ENCODE data around the gene SLAMF6.
"Not testable (repeated sequence)": the region's sequence is repeated elsewhere in the genome, so short reads cannot be mapped to it uniquely, and the experiment has no call there.

SLAMF6 gene

DNA sequence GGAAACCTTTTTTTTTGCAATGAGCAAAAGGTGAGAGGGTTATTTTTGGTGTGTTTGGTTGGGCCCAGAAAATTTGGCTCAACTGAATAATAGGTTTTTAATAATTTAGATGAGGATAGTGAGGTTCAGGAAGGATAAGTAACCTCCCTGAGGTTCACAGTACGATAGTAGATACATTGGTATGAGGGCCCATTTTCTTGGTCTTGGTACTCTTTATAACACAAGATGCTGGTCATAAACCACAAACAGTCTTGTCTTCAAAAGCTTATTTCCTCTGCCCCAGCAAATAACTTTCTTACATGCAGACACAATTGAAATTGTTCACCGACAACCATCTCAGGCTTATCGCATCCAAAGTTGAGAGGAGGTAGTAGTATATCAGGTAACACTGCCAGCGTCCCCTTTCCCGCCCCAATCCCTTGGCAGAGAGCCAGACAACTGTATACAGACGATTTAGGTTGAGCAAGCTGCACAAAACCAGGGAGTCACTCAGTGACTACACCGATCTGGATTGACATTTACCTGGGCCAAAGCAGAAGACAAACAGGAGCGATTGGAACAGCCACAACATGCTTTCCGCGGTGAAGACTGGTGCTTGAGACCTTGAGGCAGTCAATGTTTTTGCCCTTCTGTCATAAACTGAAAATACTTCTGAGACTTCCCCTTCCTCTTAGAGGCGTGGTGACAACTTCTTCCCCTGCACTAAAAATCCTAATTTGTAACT is at the start of gene SLAMF6:
TSS of gene SLAMF6 (minus strand) at position 634 of the 724 bp plus-strand sequence. CDS start at position 571, 63 bp downstream.
- no peak for DNase-seq

GRCh38 chr1:160570840-160571239 is 47.8 kb upstream of the SLAMF6 start:
- no peak for DNase-seq

- DNase-seq: no peak
Observed at GRCh38 chr1:160569806-160570205, 46.8 kb upstream of the SLAMF6 start.

DNA sequence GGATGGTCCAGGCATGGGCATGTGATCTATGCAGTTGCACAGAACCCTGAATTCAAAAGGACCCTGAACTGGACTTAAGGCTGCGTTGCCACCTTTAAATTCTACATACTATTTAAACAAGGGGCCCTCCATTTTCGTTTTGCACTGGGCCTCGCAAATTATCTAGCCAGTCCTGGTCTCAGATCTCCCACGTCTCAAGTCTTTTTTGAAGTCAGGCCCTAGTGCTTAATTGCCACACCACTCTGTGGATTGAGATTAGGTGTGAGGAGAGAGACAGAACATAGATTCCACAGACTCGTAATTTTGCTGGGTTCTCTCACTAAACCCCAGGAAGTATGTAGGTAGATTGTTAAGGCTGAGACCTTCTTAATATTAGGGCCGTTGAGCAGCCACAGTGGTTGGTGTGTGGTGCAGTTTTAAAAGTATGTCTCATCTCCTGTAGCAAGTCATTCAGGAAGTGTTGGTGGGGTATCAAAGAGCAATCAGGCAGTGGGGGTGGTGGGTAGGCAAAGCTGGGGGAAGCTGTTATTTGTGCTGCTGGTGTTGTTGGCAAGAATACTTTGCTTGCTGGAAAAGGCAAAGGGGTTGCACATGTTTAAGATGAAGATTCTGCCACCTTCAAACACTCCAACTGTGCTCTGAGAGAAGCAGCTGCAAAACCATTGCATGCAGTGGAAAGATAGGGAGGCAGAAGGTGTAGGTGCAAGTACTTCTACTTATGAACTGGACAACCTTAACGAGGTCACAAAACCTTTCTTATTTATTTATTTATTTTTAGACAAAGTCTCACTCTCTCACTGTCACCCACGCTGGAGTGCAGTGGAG is 45.0 kb upstream of the SLAMF6 start:
- DNase-seq: no peak

DNA sequence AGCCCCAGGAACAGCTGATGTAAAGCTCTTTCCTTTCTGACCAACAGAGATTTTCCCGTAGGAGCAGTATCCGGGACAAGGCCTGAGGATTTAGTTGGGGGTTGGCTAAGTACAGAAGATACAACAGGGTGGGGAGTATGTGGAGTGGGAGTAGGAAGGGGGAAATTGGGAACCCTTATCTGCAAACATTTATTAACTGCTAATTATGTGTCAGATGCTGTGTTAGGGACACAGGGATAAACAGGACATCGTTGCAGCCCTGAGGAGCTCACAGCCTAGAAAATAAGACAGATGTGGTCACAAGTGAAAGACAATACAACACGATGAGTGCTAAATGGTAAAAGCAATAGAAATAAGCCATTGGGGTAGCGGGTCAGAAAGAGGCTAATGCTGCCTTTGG is 44.3 kb upstream of the SLAMF6 start:
- DNase-seq: no peak

GRCh38 chr1:160565564-160565963 is 42.5 kb upstream of the SLAMF6 start:
- DNase-seq: peak in 2 of 58 donors; percentile 15 to 33

- DNase-seq: not testable (repeated sequence)
Observed at GRCh38 chr1:160563230-160563629, 40.2 kb upstream of the SLAMF6 start.

- not testable (repeated sequence) for DNase-seq
Observed at GRCh38 chr1:160562745-160563144, 39.7 kb upstream of the SLAMF6 start.

- no peak for DNase-seq
Observed at GRCh38 chr1:160560806-160561205, 37.8 kb upstream of the SLAMF6 start.

DNA sequence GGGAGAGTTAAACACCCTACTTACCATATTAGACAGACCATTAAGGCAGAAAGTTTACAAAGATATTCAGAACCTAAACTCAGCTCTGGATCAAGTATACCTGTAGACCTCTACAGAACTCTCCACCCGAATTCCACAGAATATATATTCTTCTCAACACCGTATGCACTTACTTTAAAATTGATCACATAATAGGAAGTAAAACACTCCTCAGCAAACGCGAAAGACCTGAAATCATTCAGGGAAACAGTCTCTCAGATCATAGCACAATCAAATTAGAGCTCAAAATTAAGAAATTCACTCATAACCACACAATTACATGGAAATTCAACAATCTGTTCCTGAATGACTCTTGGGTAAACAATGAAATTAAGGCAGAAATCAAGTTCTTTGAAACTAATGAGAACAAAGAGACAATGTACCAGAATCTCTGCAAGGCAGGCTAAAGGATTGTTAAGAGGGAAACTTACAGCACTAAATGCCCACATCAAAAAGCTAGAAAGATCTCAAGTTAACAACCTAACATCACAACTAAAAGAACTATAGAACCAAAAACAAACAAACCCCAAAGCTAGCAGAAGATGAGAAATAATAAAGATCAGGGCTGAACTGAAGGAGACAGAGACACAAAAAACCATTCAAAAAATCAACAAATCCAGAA is 37.1 kb upstream of the SLAMF6 start:
- no peak for DNase-seq

- DNase-seq: not testable (repeated sequence)
Observed at GRCh38 chr1:160559437-160559836, 36.4 kb upstream of the SLAMF6 start.

- DNase-seq: no peak
Observed at GRCh38 chr1:160558660-160559380, 35.8 kb upstream of the SLAMF6 start.

DNA sequence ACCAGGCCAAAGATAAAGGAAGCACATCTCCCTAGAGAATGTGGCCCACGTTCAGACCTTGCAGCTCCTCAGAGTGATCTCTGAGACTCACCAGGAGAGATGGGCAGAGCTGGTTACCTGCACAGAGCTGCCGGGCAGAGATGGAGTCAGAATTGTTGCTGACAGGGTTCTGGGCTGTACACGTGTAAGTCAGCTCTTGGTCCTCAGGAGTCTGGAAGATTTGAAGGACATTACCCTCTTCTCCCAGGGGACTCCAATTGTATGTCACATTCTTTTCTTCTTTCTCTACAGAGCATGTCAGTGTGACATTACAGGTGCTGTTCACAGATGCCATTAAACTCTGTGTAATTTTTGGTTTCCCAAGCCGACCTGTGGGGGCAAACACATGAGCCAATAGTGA is 30.7 kb upstream of the SLAMF6 start:
- no peak for DNase-seq

- no peak for DNase-seq
Observed at GRCh38 chr1:160552425-160552824, 29.4 kb upstream of the SLAMF6 start.

GRCh38 chr1:160550572-160551034 is 27.5 kb upstream of the SLAMF6 start:
- no peak for DNase-seq

- no peak for DNase-seq
Observed at GRCh38 chr1:160549665-160550006, 26.6 kb upstream of the SLAMF6 start.

- no peak for DNase-seq
Observed at GRCh38 chr1:160548960-160549664, 26.1 kb upstream of the SLAMF6 start.

DNA sequence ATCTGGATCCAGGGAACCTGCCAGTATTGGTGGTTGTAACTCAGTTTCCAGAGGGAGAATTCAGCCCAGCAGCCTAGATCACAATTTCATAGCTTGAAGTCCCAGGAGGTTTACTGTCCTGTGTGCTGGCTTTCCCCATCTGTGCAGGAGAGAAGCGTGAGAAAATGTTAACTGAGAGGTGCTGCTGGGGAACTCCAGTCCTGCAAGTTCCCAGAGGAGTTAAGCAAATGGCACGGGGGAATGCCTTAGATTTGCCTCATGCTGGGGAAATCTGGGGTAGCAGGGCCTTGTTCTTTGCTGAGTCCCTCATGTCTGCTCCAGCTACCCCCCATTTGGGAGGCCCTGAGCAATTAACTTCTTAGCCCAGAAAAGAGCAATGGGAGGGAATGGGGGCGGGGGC is 25.1 kb upstream of the SLAMF6 start:
- DNase-seq: no peak

GRCh38 chr1:160547422-160547821 is 24.4 kb upstream of the SLAMF6 start:
- DNase-seq: no peak

- no peak for DNase-seq
Observed at GRCh38 chr1:160546942-160547341, 23.9 kb upstream of the SLAMF6 start.

GRCh38 chr1:160544647-160545046 is 21.6 kb upstream of the SLAMF6 start:
- DNase-seq: no peak

Data from anterior cingulate cortex (tissue), 58 donors.